DND-41 (cell line): ENCODE measurements around the gene GCH1.

Source experiments
- EZH2 ChIP-seq: IDR thresholded peaks from 3 replicates; pipeline ENCODE4 v1.6.1; 2012; ENCODE audit warnings: borderline replicate concordance, low read depth, mild to moderate bottlenecking, moderate library complexity, low read length, inconsistent platforms; ENCODE audit not compliant: severe bottlenecking
- TF ChIP-seq, protein P1 (sequence below): IDR thresholded peaks from 2 replicates; pipeline ENCODE4 v1.5.1; 2012; ENCODE audit warnings: borderline replicate concordance, low read length, moderate library complexity, mild to moderate bottlenecking; ENCODE audit not compliant: poor library complexity, severe bottlenecking; ENCODE audit errors: extremely low read depth

GRCh38 chr14:54877703-54878021 lies 25.0 kb downstream of the GCH1 start:
- TF ChIP-seq, protein P1, sequence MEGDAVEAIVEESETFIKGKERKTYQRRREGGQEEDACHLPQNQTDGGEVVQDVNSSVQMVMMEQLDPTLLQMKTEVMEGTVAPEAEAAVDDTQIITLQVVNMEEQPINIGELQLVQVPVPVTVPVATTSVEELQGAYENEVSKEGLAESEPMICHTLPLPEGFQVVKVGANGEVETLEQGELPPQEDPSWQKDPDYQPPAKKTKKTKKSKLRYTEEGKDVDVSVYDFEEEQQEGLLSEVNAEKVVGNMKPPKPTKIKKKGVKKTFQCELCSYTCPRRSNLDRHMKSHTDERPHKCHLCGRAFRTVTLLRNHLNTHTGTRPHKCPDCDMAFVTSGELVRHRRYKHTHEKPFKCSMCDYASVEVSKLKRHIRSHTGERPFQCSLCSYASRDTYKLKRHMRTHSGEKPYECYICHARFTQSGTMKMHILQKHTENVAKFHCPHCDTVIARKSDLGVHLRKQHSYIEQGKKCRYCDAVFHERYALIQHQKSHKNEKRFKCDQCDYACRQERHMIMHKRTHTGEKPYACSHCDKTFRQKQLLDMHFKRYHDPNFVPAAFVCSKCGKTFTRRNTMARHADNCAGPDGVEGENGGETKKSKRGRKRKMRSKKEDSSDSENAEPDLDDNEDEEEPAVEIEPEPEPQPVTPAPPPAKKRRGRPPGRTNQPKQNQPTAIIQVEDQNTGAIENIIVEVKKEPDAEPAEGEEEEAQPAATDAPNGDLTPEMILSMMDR = no peak
- TF ChIP-seq EZH2 = no peak
